ENCODE results near the gene MPDU1.

- TF ChIP-seq CTCF (IDR thresholded peaks at IDR 0.05) (no peak), POLR2A (IDR thresholded peaks at IDR 0.05) (no peak), POLR2AphosphoS5 (IDR thresholded peaks at IDR 0.05; ENCODE audit: insufficient read depth in 1 of 2, low read depth in 1 of 2) (no peak)
Measured at GRCh38 chr17:7574176-7574953, 9.3 kb upstream of the MPDU1 start.

Data from vagina (tissue), 2 donors.